C4-2B (cell line): Measurements from ENCODE around the gene CASZ1.

Source experiments
- CTCF ChIP-seq: fragments of 450-650 bp; conservative IDR thresholded peaks from 2 replicates; pipeline ENCODE4 v1.5.1; 2017; ENCODE audit warnings: mild to moderate bottlenecking
- ZFX ChIP-seq: fragments of 450-650 bp; IDR thresholded peaks from 2 replicates; pipeline ENCODE4 v1.6.1; 2017

DNA sequence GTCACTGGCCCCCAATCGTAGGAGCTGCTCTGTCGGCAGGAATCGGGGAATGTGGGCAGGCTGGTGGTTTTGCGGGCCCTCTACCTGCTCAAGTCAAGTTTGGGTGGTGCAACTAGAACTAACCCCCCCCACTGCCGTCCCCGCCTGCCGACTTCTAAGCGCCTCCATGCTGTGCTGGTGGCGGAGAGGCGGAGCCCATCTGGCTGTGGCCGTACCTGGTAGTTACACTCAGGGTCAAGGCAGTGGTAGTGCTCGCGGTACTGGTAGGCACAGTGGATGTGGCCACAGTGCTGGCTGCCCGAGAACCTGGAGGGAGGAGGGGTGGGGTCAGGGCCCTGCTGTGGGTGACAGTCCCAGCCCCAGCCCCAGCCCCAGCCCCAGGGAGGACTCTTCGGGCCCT, 140.0 kb downstream of the CASZ1 start:
- TF ChIP-seq CTCF (no peak), ZFX (no peak)
